ENCODE measurements around the gene PEPD.

DNA sequence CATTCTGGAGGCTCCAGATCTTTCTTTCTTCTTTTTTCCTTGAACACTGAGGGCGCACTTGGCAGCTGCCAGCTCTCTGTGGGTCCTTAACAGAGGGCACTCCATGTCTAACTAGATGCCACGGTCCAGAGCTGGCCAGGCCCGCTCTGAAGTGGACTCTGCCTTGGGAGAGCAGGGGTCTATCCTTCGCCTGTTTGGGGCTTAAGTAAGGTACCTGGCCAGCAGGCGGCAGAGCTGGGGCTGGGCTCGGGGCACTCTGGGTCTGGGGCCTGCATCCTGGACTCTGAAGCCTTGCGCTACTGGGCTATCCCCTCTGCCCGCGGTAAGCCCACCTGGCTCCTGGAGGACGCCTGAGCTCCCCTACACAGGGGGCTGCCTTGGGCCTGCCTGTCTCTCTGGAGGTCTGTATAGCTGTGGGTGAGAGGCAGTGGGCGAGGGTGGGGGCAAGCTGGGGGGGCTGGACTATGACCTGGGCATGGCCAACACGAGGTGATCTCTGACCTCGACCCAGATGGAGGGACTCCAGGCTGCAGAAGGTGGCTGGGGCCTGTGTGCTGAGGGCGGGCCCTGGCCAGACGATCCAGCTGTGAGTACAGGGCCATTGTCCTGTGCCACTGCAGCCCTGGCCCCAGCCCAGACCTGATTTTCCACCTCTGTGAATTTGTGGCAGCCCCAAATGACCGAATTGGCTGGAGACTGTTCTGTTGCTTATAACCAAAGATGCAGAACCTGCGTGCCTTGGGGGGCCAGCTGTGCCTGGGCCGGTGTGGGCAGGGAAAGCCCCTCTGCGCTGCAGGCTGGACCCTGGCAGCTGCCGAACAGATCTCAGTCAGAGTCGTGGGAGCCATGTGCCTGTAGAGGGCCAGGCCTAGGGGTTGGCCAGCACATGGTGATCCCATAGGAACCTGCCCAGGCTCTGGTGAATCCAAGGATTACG is 121.6 kb downstream of the PEPD start:
- TF ChIP-seq RAD21 (IDR thresholded peaks at IDR 0.05; ENCODE audit: low read depth) = no peak
- TF ChIP-seq SP1 (IDR thresholded peaks at IDR 0.05; ENCODE audit: low read depth) = no peak
- TF ChIP-seq, protein P1, sequence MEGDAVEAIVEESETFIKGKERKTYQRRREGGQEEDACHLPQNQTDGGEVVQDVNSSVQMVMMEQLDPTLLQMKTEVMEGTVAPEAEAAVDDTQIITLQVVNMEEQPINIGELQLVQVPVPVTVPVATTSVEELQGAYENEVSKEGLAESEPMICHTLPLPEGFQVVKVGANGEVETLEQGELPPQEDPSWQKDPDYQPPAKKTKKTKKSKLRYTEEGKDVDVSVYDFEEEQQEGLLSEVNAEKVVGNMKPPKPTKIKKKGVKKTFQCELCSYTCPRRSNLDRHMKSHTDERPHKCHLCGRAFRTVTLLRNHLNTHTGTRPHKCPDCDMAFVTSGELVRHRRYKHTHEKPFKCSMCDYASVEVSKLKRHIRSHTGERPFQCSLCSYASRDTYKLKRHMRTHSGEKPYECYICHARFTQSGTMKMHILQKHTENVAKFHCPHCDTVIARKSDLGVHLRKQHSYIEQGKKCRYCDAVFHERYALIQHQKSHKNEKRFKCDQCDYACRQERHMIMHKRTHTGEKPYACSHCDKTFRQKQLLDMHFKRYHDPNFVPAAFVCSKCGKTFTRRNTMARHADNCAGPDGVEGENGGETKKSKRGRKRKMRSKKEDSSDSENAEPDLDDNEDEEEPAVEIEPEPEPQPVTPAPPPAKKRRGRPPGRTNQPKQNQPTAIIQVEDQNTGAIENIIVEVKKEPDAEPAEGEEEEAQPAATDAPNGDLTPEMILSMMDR (IDR thresholded peaks at IDR 0.05 in 2 of 3, conservative IDR thresholded peaks at IDR 0.05 in 1 of 3; ENCODE audit: borderline replicate concordance in 1 of 3, insufficient read depth in 1 of 3, low read depth in 2 of 3, low read length in 2 of 3) = no peak
- TF ChIP-seq, protein P2, sequence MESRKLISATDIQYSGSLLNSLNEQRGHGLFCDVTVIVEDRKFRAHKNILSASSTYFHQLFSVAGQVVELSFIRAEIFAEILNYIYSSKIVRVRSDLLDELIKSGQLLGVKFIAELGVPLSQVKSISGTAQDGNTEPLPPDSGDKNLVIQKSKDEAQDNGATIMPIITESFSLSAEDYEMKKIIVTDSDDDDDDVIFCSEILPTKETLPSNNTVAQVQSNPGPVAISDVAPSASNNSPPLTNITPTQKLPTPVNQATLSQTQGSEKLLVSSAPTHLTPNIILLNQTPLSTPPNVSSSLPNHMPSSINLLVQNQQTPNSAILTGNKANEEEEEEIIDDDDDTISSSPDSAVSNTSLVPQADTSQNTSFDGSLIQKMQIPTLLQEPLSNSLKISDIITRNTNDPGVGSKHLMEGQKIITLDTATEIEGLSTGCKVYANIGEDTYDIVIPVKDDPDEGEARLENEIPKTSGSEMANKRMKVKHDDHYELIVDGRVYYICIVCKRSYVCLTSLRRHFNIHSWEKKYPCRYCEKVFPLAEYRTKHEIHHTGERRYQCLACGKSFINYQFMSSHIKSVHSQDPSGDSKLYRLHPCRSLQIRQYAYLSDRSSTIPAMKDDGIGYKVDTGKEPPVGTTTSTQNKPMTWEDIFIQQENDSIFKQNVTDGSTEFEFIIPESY (IDR thresholded peaks at IDR 0.05; ENCODE audit: extremely low read depth, insufficient replicate concordance, low read length) = no peak

Data from HCT116 (cell line).